Coronary artery (tissue), 2 donors: ENCODE results near the gene GTPBP1.

Experiments
- DNase-seq: peaks from one replicate; pipeline ENCODE4 v3.0.0-alpha.2; 2017; ENCODE audit warnings: low spot score
- H3K27ac ChIP-seq, 2 donors: fragments of 200-600 bp; sonication (generic); one replicate each; pipeline ENCODE4 v1.5.1; 2016 to 2019
- H3K4me3 ChIP-seq: fragments of 200-600 bp; sonication (generic); 2 replicates; pipeline ENCODE4 v1.5.1; 2016; ENCODE audit warnings: mild to moderate bottlenecking, moderate library complexity
- CTCF ChIP-seq: fragments of 200-600 bp; sonication (generic); IDR thresholded peaks from one replicate; pipeline ENCODE4 v1.5.1; 2019; ENCODE audit warnings: antibody characterized with exemption

The GTPBP1 gene

GRCh38 chr22:38705235-38706100 lies at the start of gene GTPBP1:
GTPBP1 (plus strand) TSS chr22:38705944; CDS start chr22:38705956, 12 bp downstream.
- no peak for TF ChIP-seq CTCF
- Histone ChIP-seq H3K27ac (peak within 1 kb of the TSS; percentile 90 to 97), H3K4me3 (peak within 1 kb of the TSS; percentile 98)
- peak; percentile 100 for DNase-seq

DNA sequence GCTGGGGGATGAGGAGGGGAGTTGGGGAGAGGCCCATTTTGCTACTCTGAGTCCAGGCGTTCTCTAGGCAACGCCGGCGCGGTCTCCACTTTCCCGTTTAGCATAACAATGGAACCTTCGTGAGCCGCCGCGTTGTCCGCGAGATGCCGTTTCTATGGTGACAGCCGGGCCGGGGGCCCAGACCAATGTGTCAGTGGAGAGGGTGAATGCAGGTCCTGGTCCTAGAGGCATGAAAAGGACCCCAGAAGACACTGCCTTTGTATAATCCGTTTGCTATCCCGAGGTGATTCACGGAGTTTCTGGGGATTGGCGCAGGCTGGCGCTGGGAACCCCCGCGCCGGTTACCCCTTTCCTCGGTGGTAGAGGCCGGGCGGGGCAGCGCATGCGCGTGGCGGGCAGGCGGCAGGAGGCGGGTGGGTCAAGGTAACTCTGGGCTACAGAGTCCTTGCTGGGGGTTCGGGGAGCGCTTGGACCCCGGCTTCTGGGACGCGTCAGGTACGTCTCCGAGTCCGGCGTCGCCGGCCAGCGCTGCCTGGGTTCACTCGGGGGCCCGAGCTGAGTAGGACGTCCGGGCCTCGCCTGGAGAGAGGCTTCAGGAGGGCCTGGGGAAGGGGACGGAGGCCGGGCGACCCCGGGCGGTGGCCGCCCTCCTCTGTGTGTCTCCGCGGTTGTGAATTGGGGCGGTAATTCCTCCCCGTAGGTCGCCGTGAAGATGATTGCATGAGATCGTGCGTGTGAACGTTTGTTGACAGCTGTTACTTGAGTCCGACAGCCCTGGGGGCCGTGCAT lies 49.3 kb upstream of the GTPBP1 start, which contains the start of the genes CBY1 and FAM227A:
Gene CBY1, plus strand, starts transcription at position 383 of the 789 bp plus-strand sequence. CDS start 11,417 bp downstream, outside the sequence.
Gene FAM227A, minus strand, starts transcription at position 137 of the 789 bp plus-strand sequence. CDS start 6,224 bp downstream, outside the sequence.
- TF ChIP-seq CTCF = no peak
- peak; percentile 89 for DNase-seq
- Histone ChIP-seq H3K27ac (peak within 1 kb of the TSS; percentile 83 to 90), H3K4me3 (peak within 1 kb of the TSS; percentile 98)

DNA sequence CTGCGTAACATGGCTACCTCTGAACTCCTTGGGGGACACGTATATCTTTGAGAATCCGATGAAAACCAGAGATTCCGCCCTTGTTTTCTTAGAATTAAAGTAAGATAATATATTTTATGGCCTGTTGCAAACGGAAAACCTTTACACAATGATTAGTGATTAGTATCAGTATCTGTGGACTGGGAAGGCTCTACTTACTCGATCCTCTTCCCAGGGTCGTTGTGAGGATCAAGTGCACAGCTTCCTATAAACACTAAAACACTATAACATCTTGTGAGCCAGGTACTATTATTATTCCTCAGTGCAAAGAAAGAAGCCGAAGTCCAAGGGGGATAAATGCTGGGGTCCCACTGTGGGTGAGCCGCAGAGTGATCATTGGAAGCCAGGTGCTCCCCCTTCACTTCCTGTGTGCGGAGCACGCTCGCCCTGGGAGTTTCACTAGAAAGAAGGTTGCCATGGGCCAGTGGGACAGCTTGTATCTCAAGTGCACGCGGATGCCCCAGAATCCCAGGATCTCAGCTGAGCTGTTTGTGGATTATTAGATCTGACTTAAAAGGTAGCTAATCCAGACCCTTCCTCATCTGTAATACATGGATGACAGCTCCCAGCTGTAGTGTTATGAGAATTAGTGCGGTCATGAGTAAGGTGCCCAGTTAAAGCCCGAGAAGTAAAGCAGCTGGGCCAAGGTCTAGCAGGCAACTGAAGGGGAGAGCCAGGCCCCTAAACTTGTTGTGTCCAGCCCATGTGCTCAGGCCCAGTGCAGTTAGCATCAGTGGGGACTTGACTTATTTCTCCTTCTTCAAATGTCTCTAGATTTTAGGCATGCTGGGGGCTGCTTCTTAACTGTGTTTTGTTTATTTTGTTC lies 48.5 kb upstream of the GTPBP1 start:
- no peak for DNase-seq
- H3K4me3 ChIP-seq = peak overlapping the region; percentile 98
- no peak for TF ChIP-seq CTCF
- H3K27ac ChIP-seq = peak overlapping the region; percentile 83 to 90

GRCh38 chr22:38674888-38675287 lies 30.9 kb upstream of the GTPBP1 start:
- Histone ChIP-seq H3K27ac (no peak overlapping the region), H3K4me3 (no peak overlapping the region)
- TF ChIP-seq CTCF = no peak
- DNase-seq = no peak

GRCh38 chr22:38675833-38676232 lies 29.9 kb upstream of the GTPBP1 start:
- DNase-seq = no peak
- TF ChIP-seq CTCF = no peak
- no peak overlapping the region for H3K27ac ChIP-seq
- no peak overlapping the region for H3K4me3 ChIP-seq

DNA sequence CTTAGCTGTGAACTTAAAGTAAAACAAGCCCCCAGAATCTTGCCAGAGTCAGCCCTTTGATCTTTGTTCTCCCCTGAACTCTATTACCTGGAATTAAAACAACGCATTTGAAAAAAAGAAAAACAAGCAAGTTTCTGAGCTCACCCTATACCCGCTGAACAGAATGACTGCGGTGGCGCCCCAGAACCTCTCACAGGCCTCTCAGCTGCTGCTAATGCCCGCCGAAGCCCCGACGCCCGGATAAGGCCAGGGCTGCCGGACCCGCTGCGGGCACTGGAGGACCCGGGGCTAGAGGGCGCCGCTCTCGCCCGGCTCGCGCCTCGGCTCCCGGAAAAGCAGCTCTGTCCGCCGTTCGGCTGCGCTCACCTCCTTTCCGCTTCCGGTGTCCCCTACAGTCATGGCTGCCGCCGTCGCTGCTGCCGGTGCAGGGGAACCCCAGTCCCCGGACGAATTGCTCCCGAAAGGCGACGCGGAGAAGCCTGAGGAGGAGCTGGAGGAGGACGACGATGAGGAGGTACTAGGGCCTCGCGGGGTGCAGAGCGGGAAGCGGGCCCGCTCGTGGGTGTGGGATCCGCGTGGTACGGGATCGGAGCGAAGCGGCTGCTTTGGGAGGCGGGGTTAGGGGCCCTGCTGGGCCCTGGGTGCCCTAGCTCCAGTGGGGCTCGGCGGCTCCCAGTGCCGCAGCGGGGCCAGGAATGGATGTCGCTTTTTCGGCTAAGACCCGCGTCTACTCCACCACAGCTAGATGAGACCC lies 24.0 kb upstream of the GTPBP1 start, which contains the start of gene TOMM22:
Gene TOMM22, plus strand, starts transcription at position 376 of the 754 bp plus-strand sequence. Its CDS starts 22 bp downstream, at position 398.
- DNase-seq = peak; percentile 88
- H3K4me3 ChIP-seq = peak within 1 kb of the TSS; percentile 99
- TF ChIP-seq CTCF = peak; percentile 28
- H3K27ac ChIP-seq = peak within 1 kb of the TSS in 1 of 2 donors; percentile 72
